Activated CD4-positive, alpha-beta memory T cell treated with anti-CD3 and anti-CD28 coated beads, Interleukin-2, amount 10 ng/mL, durations not matched to agents 7 days and 5 days (primary cell): ENCODE results near the gene RAD51B. TPM values are rescaled to one million over a fixed set of nuclear protein-coding genes. Genes with fewer than 3 reads are reported as not detected.

Experiments used
- CTCF ChIA-PET: fragments of 350-600 bp; sonication (Branson Sonifier 250); formaldehyde crosslinking; loops from one replicate; lab custom pipeline; 2021; ENCODE audit warnings: antibody characterized with exemption, inconsistent platforms; lab: Charles Lee
- POLR2A ChIA-PET: fragments of 350-600 bp; sonication (Branson Sonifier 250); formaldehyde crosslinking; loops from one replicate; lab custom pipeline; 2021; ENCODE audit warnings: antibody characterized with exemption; lab: Charles Lee
- DNase-seq: peaks from one replicate; pipeline ENCODE4 v3.0.0-alpha.2; 2020
- H3K27ac Mint-ChIP-seq: one replicate; pipeline ENCODE4 v1.8.0; 2021; ENCODE audit warnings: mild to moderate bottlenecking, mixed read lengths
- H3K27me3 Mint-ChIP-seq: one replicate; pipeline ENCODE4 v1.8.0; 2021; ENCODE audit warnings: mixed read lengths
- H3K36me3 Mint-ChIP-seq: one replicate; pipeline ENCODE4 v1.8.0; 2021; ENCODE audit warnings: low read depth, mixed read lengths
- H3K4me1 Mint-ChIP-seq: one replicate; pipeline ENCODE4 v1.8.0; 2021; ENCODE audit warnings: mixed read lengths
- H3K4me3 Mint-ChIP-seq: one replicate; pipeline ENCODE4 v1.8.0; 2021; ENCODE audit warnings: mild to moderate bottlenecking, mixed read lengths
- H3K9me3 Mint-ChIP-seq: one replicate; pipeline ENCODE4 v1.8.0; 2021; ENCODE audit warnings: mixed read lengths
- total RNA-seq, 2 experiments: library from RNA; stranded (reverse); gene quantifications; one replicate each; pipeline ENCODE4 v1.2.3, GENCODE V29; 2021

Gene RAD51B
- total RNA-seq, 2 experiments from 2014 or later, result 33.1 to 40.8 TPM

DNA sequence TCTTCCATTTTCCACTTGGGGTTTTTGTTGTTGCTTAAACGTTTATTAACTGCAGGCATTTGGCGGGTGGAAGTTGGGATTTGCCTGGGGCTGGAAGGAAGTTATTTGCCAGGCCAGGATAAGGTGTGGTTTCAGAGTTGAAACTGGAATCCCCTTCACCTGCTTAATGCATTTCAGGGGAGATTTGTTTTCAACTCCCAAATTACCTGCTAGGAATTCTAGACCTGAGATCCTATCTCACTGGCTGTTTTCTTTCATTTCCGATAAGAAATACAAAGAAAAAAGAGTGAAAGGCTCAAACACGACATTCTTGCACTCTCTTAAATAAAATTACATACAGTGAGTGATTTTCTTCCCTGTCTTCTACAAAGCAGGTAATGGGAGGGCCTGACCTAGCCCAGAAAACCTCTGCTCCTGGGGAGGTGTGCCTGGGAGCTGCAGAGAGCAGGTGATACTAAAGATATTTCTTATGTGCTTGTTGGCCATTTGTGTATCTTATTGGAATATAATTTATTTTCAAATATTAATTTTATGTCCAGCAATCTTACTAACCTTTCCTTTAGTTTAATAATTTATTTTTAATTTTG lies 695.1 kb downstream of the RAD51B start:
- peaks cover 10% of the 10 kb centered on the region for H3K4me1 Mint-ChIP-seq
- H3K27me3 Mint-ChIP-seq, result no peaks in the 10 kb centered on the region
- H3K27ac Mint-ChIP-seq, result no peak overlapping the region
- H3K36me3 Mint-ChIP-seq, result no peaks in the 10 kb centered on the region
- H3K4me3 Mint-ChIP-seq, result no peak overlapping the region
- POLR2A ChIA-PET, result no interaction called here
- H3K9me3 Mint-ChIP-seq, result no peaks in the 10 kb centered on the region
- CTCF ChIA-PET, result no interaction called here
- DNase-seq, result no peak

- no peaks in the 10 kb centered on the region for H3K9me3 Mint-ChIP-seq
- DNase-seq, result no peak
- CTCF ChIA-PET, result no interaction called here
- no peak overlapping the region for H3K4me3 Mint-ChIP-seq
- H3K27me3 Mint-ChIP-seq, result no peaks in the 10 kb centered on the region
- H3K27ac Mint-ChIP-seq, result no peak overlapping the region
- H3K36me3 Mint-ChIP-seq, result no peaks in the 10 kb centered on the region
- peaks cover 10% of the 10 kb centered on the region for H3K4me1 Mint-ChIP-seq
- POLR2A ChIA-PET, result no interaction called here
Observed at GRCh38 chr14:68516342-68516741, 696.8 kb downstream of the RAD51B start.

DNA sequence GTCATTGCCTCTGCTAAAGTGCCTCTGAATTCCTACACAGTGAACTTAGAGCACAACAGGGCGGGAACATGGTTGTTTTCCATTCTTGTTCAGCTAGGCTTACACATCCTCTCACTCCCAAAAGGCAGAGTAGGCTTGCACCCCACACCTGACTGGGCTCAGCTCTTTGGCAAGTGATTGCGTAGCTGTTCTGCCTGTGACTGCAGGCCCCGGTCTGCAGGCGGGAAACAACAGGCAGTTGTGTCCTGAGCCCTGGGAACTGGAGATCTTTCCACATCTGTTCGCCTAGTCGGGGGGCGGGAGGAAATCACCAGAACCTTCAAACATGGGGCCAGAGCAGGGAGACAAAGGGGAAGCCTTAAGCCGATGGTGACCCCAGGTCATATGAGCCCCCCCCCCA lies 698.6 kb downstream of the RAD51B start:
- CTCF ChIA-PET, result no interaction called here
- Mint-ChIP-seq H3K9me3 (no peaks in the 10 kb centered on the region), H3K4me1 (peaks cover 3% of the 10 kb centered on the region), H3K36me3 (no peaks in the 10 kb centered on the region), H3K4me3 (no peak overlapping the region), H3K27me3 (no peaks in the 10 kb centered on the region), H3K27ac (no peak overlapping the region)
- DNase-seq, result no peak
- POLR2A ChIA-PET, result interaction anchor here (0.9 kb wide), 1 partner anchor 277 kb away, joined by 3 read pairs; no protein-coding TSS in a partner anchor

DNA sequence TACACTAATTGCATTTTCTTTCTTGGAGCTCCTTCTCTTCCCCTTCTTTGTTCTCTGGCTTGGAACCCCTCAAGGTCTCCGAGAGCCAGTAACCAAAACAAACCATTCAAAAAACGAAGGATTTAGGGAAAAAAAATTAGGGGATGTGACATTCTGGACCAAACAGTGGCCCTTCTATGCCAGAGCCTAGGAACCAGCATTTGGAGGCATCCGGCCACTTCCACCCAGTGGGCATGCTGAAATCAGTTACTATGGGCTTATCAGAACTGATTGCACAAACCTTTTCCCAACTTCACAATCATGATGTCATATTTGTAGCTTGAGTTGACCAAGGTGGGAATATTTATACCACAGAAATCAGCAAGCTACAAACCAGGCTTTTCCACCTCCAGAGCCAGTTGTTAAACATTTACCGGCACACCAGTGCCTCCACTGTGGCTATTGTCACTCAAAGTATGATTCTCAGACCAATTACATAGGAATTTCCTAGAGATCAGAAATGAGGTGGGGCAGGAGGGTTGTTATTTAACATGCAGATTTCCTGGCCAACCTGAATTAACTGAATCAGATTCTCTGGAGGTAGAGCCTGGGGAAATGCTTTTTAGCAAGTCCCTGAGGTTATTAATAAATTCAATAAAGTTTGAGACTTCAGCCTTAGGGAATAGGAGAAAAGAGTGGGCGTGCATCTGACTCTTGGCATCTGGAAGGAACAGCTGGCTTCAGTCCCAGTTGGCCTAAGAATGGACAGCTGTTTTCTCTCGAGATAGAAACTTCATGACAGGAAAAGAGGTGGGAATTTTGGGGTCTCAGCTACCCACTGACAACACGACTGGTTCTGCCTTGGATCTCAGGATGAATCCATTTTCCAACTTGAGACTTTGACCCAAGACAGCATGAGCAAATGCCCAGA lies 699.4 kb downstream of the RAD51B start:
- Mint-ChIP-seq H3K27ac (no peak overlapping the region), H3K4me3 (no peak overlapping the region), H3K36me3 (no peaks in the 10 kb centered on the region), H3K27me3 (no peaks in the 10 kb centered on the region), H3K9me3 (no peaks in the 10 kb centered on the region), H3K4me1 (peaks cover under 1% of the 10 kb centered on the region)
- no peak for DNase-seq
- ChIA-PET CTCF (no interaction called here), POLR2A (no interaction called here)

DNA sequence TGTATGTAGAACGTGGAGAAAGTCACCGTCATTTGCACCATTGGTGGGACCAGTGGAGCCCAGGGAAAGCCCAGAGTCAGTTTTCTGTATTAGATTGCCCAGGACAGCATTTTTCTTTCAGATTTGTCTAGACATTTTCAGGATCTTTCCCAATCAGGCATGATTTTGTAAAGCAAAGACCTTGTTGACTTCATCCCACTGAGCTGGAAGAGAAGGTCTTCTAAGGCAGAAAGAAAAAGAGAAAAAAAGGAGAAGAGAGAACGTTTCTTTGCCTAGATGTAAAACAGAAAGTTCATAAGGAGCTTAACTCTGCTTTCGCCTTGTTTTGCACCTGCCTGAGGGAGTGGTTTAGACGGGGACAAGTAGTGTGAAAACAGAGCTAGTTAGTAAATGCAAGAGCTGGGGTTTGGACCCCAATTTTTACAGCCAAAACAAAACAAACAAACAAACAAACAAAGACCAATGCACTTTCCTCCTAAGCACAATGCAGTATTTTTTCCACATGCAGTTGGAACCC lies 700.1 kb downstream of the RAD51B start:
- Mint-ChIP-seq H3K9me3 (no peaks in the 10 kb centered on the region), H3K27ac (no peak overlapping the region), H3K4me3 (no peak overlapping the region), H3K27me3 (no peaks in the 10 kb centered on the region), H3K4me1 (no peaks in the 10 kb centered on the region), H3K36me3 (no peaks in the 10 kb centered on the region)
- ChIA-PET CTCF (no interaction called here), POLR2A (no interaction called here)
- DNase-seq, result no peak

DNA sequence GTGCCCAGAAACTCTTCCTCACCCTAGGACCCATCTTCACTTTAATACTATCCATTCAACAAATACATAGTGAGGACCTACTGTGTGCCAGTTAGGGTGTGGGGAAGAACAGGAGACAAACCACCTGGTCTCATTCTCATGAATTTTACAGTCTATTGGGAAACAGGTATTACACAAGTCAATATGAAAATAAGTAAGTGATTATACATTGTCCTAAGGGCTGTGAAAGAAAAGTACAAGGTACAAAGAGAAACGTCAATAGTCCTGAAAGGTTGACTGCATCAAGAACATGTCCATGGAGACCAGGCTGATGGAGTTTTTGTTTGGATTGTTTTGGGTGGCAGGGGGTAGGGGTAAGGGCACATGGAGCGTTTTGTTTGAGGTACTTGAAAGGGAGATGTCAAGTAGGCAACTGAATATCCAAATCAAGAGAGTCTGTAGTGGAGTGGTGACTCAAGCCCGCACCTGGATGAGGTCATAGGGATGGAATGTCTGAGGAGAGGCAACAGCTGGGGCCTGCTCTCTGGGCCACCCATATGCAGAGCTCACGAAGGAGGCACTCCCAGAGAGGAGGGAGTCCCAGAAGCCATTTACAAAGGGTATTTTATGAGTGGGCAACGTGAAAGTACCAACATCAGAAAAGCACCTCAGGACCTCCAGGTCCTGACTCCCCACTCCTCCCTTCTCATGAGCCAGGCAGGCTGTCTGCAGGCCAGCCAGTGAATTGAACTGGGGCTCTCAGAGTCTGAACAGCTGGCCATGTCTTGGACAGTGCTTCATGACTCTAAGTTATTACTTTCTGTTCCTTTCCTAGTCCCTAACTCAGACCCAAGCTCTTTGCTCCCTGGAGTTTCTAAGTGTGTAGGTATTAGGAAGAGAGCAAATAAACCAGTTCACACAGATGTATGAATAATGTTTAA lies 701.3 kb downstream of the RAD51B start:
- CTCF ChIA-PET, result interaction anchor here (1.2 kb wide), 1 partner anchor 162 kb away, joined by 5 read pairs; no protein-coding TSS in a partner anchor
- Mint-ChIP-seq H3K4me3 (no peak overlapping the region), H3K36me3 (no peaks in the 10 kb centered on the region), H3K27me3 (no peaks in the 10 kb centered on the region), H3K9me3 (no peaks in the 10 kb centered on the region), H3K4me1 (no peaks in the 10 kb centered on the region), H3K27ac (no peak overlapping the region)
- no peak for DNase-seq
- POLR2A ChIA-PET, result no interaction called here

GRCh38 chr14:68521557-68521901 lies 702.0 kb downstream of the RAD51B start:
- Mint-ChIP-seq H3K9me3 (no peaks in the 10 kb centered on the region), H3K27me3 (no peaks in the 10 kb centered on the region), H3K4me1 (no peaks in the 10 kb centered on the region), H3K36me3 (no peaks in the 10 kb centered on the region), H3K4me3 (no peak overlapping the region), H3K27ac (no peak overlapping the region)
- POLR2A ChIA-PET, result no interaction called here
- CTCF ChIA-PET, result interaction anchor here (1.2 kb wide), 1 partner anchor 161 kb away, joined by 5 read pairs; no protein-coding TSS in a partner anchor
- DNase-seq, result no peak

DNA sequence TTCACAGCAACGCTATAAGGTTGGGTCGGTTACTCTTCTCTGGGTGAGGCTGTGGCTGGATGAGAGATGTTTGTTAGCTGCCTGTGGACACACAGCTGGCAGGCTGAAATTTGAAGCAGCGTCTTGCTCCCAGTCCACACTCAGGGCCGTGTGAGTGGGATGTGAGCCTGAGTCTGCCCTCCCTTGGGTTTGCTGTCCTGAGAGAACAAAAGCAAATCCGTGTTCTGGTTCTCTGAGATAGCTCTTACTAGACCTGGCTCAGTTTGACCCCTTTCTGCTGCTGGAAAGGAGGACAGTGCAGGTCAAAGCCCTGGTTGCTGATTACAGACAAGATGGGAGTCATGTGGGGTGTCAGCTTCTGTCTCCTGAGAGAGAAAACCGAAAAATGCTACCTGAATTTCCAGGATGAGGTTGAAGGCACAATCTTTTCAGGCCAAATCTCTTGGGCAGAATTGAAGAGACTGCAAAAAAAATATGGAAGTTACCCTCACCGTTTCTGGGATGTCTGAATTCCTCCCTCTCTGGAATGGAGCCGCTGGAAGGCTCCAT lies 702.5 kb downstream of the RAD51B start:
- CTCF ChIA-PET, result interaction anchor here (1.2 kb wide), 1 partner anchor 161 kb away, joined by 5 read pairs; no protein-coding TSS in a partner anchor
- Mint-ChIP-seq H3K36me3 (no peaks in the 10 kb centered on the region), H3K4me3 (no peak overlapping the region), H3K27ac (no peak overlapping the region), H3K4me1 (no peaks in the 10 kb centered on the region), H3K9me3 (no peaks in the 10 kb centered on the region), H3K27me3 (no peaks in the 10 kb centered on the region)
- POLR2A ChIA-PET, result no interaction called here
- no peak for DNase-seq

DNA sequence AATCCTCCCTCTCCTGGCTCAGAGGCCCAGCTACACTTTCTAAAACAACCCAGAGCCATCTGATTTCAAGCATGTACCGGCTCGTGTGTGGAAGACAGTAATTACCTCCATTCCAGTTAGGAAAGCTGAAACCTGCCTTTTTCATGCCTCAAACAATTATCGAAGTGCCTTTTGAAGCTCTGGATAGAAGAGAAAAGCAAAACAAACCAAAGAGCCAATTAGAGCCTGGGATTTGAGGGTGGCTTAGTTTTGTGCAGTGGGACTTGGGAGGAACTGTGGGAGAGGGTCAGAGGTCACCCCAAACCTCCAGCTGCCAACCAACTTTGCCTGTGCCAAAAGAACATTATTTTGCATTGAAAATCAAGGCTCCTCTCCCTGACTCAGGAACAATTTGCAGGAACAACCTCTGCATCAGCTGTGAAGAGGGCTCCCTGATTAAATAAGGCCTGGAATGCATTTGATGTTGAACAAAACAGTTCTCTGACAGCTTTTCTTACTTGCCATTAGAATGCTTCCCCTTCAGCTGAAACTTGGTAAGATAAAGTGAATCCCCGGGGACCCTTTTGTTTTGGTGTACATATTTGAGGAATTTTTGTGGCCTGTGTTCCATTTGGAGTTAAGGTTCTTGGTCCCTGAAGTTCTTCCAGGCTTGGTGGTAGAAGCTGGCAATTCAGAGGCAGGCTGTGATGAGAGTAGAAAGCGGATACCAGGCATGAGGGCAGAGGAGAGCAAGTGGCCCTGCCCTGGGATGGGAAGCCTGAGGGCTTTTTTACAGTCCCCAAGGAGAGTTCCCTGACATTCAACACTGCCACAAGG lies 703.1 kb downstream of the RAD51B start:
- DNase-seq, result no peak
- ChIA-PET CTCF (interaction anchor here (1.2 kb wide), 1 partner anchor 160 kb away, joined by 5 read pairs; no protein-coding TSS in a partner anchor), POLR2A (no interaction called here)
- Mint-ChIP-seq H3K4me1 (no peaks in the 10 kb centered on the region), H3K4me3 (no peak overlapping the region), H3K27me3 (no peaks in the 10 kb centered on the region), H3K27ac (no peak overlapping the region), H3K36me3 (no peaks in the 10 kb centered on the region), H3K9me3 (no peaks in the 10 kb centered on the region)

DNA sequence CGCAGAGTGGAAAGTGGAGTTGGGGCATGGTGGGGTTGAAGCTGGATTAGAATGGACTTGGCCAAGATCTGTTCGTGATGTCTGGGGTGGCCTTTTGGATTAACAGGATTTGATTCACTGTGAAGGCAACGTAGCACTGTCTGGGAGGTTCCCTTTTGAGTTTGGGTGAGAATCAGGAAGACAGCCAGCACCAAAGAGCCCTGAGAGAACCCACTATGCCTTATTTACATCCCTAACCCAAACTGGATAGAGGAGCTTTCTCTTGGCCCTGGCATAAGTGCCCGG lies 703.7 kb downstream of the RAD51B start:
- no peaks in the 10 kb centered on the region for H3K36me3 Mint-ChIP-seq
- no peaks in the 10 kb centered on the region for H3K4me1 Mint-ChIP-seq
- no peak overlapping the region for H3K4me3 Mint-ChIP-seq
- H3K27me3 Mint-ChIP-seq, result peaks cover 2% of the 10 kb centered on the region
- ChIA-PET CTCF (no interaction called here), POLR2A (no interaction called here)
- no peak for DNase-seq
- H3K9me3 Mint-ChIP-seq, result peaks cover 4% of the 10 kb centered on the region
- no peak overlapping the region for H3K27ac Mint-ChIP-seq

DNA sequence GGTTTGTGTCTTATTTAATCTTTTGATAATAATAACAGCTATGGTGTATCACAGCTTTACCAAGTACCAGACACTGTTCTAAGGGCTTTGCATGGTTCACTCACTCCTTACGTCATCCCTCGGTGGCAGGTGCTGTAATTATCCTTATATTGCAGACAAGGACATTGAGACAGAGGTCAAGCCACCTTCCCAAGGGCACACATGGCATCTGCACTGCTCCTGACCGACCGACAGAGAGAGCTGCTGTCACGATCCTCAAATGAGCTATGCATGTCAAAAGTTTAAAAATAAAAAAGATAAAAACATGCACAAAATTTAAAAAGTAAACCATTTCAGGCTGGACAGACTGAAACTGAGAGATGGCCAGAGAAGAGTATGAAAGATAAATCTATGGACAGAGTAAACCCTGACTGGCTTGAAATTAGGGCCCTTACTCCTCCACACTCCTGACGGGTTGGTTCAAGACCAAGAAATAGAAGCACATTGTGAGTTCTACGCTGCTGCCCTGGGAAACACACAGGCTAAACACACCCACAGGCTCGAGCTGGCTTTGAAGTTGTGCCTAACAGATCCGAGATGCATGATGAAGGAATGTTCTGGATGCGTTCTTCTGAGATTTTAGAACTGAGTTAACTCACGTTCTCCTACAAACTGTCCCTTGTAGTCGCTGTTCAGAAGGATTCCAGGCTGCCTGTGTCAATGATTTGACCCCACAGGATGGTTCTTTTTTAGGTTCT lies 704.6 kb downstream of the RAD51B start:
- no peaks in the 10 kb centered on the region for H3K4me1 Mint-ChIP-seq
- ChIA-PET POLR2A (no interaction called here), CTCF (no interaction called here)
- H3K4me3 Mint-ChIP-seq, result no peak overlapping the region
- peaks cover 4% of the 10 kb centered on the region for H3K9me3 Mint-ChIP-seq
- H3K27me3 Mint-ChIP-seq, result peaks cover 2% of the 10 kb centered on the region
- no peaks in the 10 kb centered on the region for H3K36me3 Mint-ChIP-seq
- DNase-seq, result no peak
- H3K27ac Mint-ChIP-seq, result no peak overlapping the region
